GM21723 (cell line): ENCODE data around the gene HIRA.
"Not testable (repeated sequence)": the region's sequence is repeated elsewhere in the genome, so short reads cannot be mapped to it uniquely, and the experiment has no call there.

Source experiments
- ATAC-seq: cut with Tn5 transposase; IDR thresholded peaks from one replicate; pipeline ENCODE4 v1.9.1; 2021; ENCODE audit warnings: mild to moderate bottlenecking, moderate library complexity; ENCODE audit not compliant: unreplicated experiment

HIRA gene

GRCh38 chr22:19463491-19464469, 32.2 kb upstream of the HIRA start:
- ATAC-seq: no peak

- no peak for ATAC-seq
Observed at GRCh38 chr22:19463008-19463407, 31.5 kb upstream of the HIRA start.

GRCh38 chr22:19461506-19461905, 30.0 kb upstream of the HIRA start:
- no peak for ATAC-seq

GRCh38 chr22:19460036-19460435, 28.5 kb upstream of the HIRA start:
- ATAC-seq: no peak

- no peak for ATAC-seq
Observed at GRCh38 chr22:19457828-19458428, 26.4 kb upstream of the HIRA start.

- no peak for ATAC-seq
Observed at GRCh38 chr22:19456541-19456940, 25.0 kb upstream of the HIRA start.

GRCh38 chr22:19455585-19456370, 24.2 kb upstream of the HIRA start:
- ATAC-seq: no peak

GRCh38 chr22:19455033-19455432, 23.5 kb upstream of the HIRA start:
- no peak for ATAC-seq

GRCh38 chr22:19454156-19454555, 22.6 kb upstream of the HIRA start:
- no peak for ATAC-seq

GRCh38 chr22:19453718-19454117, 22.2 kb upstream of the HIRA start:
- ATAC-seq: no peak

GRCh38 chr22:19451570-19451969, 20.0 kb upstream of the HIRA start:
- no peak for ATAC-seq

GRCh38 chr22:19450363-19451175, 19.0 kb upstream of the HIRA start:
- ATAC-seq: no peak

- no peak for ATAC-seq
Observed at GRCh38 chr22:19449422-19449767, 17.9 kb upstream of the HIRA start.

- ATAC-seq: no peak
Observed at GRCh38 chr22:19448739-19449421, 17.3 kb upstream of the HIRA start.

GRCh38 chr22:19448076-19448607, 16.6 kb upstream of the HIRA start:
- peak; percentile 32 for ATAC-seq

GRCh38 chr22:19447330-19448075, 16.0 kb upstream of the HIRA start, which contains the start of gene C22orf39:
TSS of gene C22orf39 (minus strand) at chr22:19447711. CDS start at chr22:19447688, 23 bp downstream.
- peak; percentile 73 for ATAC-seq

GRCh38 chr22:19446603-19447329, 15.2 kb upstream of the HIRA start:
- peak; percentile 5 for ATAC-seq

- ATAC-seq: not testable (repeated sequence)
Observed at GRCh38 chr22:19445279-19445982, 13.9 kb upstream of the HIRA start.
